HepG2 (cell line): ENCODE measurements around the gene TMC8. TPM values are rescaled to one million over a fixed set of nuclear protein-coding genes. Genes with fewer than 3 reads are reported as not detected.

Source experiments
- CHCHD3 ChIP-seq: sonication (generic); formaldehyde crosslinking; IDR thresholded peaks from 2 replicates; pipeline ENCODE4 v1.8.0; 2022; ENCODE audit warnings: mild to moderate bottlenecking, missing genetic modification reagents, moderate library complexity
- FOXC1 ChIP-seq: sonication (generic); formaldehyde crosslinking; IDR thresholded peaks from 2 replicates; pipeline ENCODE4 v1.8.0; 2022; ENCODE audit warnings: mild to moderate bottlenecking, missing genetic modification reagents, borderline replicate concordance
- MATR3 ChIP-seq: sonication (generic); formaldehyde crosslinking; IDR thresholded peaks from 2 replicates; pipeline ENCODE4 v1.4.0; 2020; ENCODE audit warnings: missing genetic modification reagents
- MIXL1 ChIP-seq: IDR thresholded peaks from 2 replicates; pipeline ENCODE4 v1.6.1; 2016
- NFIC ChIP-seq: IDR thresholded peaks from 2 replicates; pipeline ENCODE4 v1.6.1; 2012; ENCODE audit warnings: mild to moderate bottlenecking, low read length, inconsistent platforms
- NR2F1 ChIP-seq, 2 experiments: fragments of 450-650 bp in 1 of 2; formaldehyde crosslinking in 1 of 2; IDR thresholded peaks; 2 replicates each; pipeline versions ENCODE4 v1.5.0 to v1.6.1; 2016 to 2020; ENCODE audit warnings: mild to moderate bottlenecking in 1 of 2, missing compliant biosample characterization in 1 of 2, missing genetic modification reagents in 1 of 2, moderate library complexity in 1 of 2
- PTBP1 ChIP-seq: fragments of 200-400 bp; formaldehyde crosslinking; IDR thresholded peaks from 2 replicates; pipeline ENCODE4 v1.6.1; 2018; ENCODE audit warnings: low read length, low read depth; ENCODE audit not compliant: poor library complexity, severe bottlenecking
- SPEN ChIP-seq: sonication (generic); formaldehyde crosslinking; IDR thresholded peaks from 2 replicates; pipeline ENCODE4 v1.5.1; 2020; ENCODE audit warnings: low read depth, mild to moderate bottlenecking, missing genetic modification reagents
- SRY ChIP-seq: sonication (generic); formaldehyde crosslinking; IDR thresholded peaks from 2 replicates; pipeline ENCODE4 v1.8.0; 2022; ENCODE audit warnings: mild to moderate bottlenecking, missing genetic modification reagents
- TAF15 ChIP-seq: fragments of 200-400 bp; formaldehyde crosslinking; IDR thresholded peaks from one replicate; pipeline ENCODE4 v1.6.1; 2018; ENCODE audit warnings: mild to moderate bottlenecking, low read depth, low read length; ENCODE audit not compliant: poor library complexity, severe bottlenecking
- ZBTB7B ChIP-seq: sonication (generic); formaldehyde crosslinking; IDR thresholded peaks from 2 replicates; pipeline ENCODE4 v1.4.0; 2020; ENCODE audit warnings: missing genetic modification reagents
- ZNF138 ChIP-seq: sonication (generic); formaldehyde crosslinking; IDR thresholded peaks from 2 replicates; pipeline ENCODE4 v1.5.0; 2020; ENCODE audit warnings: mild to moderate bottlenecking, low read depth, missing genetic modification reagents
- ZNF260 ChIP-seq: sonication (generic); formaldehyde crosslinking; IDR thresholded peaks from 2 replicates; pipeline ENCODE4 v1.4.0; 2020; ENCODE audit warnings: missing genetic modification reagents, low read depth, mild to moderate bottlenecking, borderline replicate concordance
- ZNF776 ChIP-seq: sonication (generic); formaldehyde crosslinking; IDR thresholded peaks from 2 replicates; pipeline ENCODE4 v1.4.0; 2020; ENCODE audit warnings: mild to moderate bottlenecking, missing genetic modification reagents
- polyA plus RNA-seq, 8 experiments: library from polyadenylated mRNA; depleted of rRNA in 3 of 8; stranded (reverse) in 7 of 8; unstranded in 1 of 8; fragments of >200 nt; fragmentation: Illumina TruSeq in 4 of 8; extraction: Trizol in 4 of 8; gene quantifications; 2 replicates each; pipeline versions ENCODE4 v1.2.1 to v1.2.3, GENCODE V29; 2011 to 2016; ENCODE audit warnings: low read depth in 4 of 8, missing spikeins in 1 of 8, mixed read lengths in 1 of 8; ENCODE audit not compliant: insufficient read depth in 1 of 8
- total RNA-seq, 5 experiments: library from RNA; depleted of rRNA; stranded (reverse); fragments of >200 nt; fragmentation: Illumina TruSeq; extraction: Trizol; gene quantifications; 2 replicates each; pipeline ENCODE4 v1.2.3, GENCODE V29; 2016; ENCODE audit warnings: low read depth in 1 of 5
- TF ChIP-seq, protein P1 (sequence below): sonication (generic); formaldehyde crosslinking; IDR thresholded peaks from 2 replicates; pipeline ENCODE4 v1.9.0; 2021; ENCODE audit warnings: missing genetic modification reagents, mild to moderate bottlenecking, borderline replicate concordance
- TF ChIP-seq, protein P2 (sequence below): fragments of 450-650 bp; IDR thresholded peaks from 2 replicates; pipeline ENCODE4 v1.6.1; 2017; ENCODE audit warnings: mild to moderate bottlenecking
- TF ChIP-seq, protein P3 (sequence below): sonication (generic); formaldehyde crosslinking; IDR thresholded peaks from 2 replicates; pipeline ENCODE4 v1.4.0; 2020; ENCODE audit warnings: missing genetic modification reagents, mild to moderate bottlenecking, borderline replicate concordance
- TF ChIP-seq, protein P4 (sequence below): sonication (generic); formaldehyde crosslinking; IDR thresholded peaks from 2 replicates; pipeline ENCODE4 v1.5.0; 2020; ENCODE audit warnings: mild to moderate bottlenecking, missing genetic modification reagents

TMC8 gene
- total and polyA plus RNA-seq, 2 of the 13 experiments (the other 11 are each of a cell fraction or from before 2014, with no cell fraction given): 0.53 to 7.8 TPM

DNA sequence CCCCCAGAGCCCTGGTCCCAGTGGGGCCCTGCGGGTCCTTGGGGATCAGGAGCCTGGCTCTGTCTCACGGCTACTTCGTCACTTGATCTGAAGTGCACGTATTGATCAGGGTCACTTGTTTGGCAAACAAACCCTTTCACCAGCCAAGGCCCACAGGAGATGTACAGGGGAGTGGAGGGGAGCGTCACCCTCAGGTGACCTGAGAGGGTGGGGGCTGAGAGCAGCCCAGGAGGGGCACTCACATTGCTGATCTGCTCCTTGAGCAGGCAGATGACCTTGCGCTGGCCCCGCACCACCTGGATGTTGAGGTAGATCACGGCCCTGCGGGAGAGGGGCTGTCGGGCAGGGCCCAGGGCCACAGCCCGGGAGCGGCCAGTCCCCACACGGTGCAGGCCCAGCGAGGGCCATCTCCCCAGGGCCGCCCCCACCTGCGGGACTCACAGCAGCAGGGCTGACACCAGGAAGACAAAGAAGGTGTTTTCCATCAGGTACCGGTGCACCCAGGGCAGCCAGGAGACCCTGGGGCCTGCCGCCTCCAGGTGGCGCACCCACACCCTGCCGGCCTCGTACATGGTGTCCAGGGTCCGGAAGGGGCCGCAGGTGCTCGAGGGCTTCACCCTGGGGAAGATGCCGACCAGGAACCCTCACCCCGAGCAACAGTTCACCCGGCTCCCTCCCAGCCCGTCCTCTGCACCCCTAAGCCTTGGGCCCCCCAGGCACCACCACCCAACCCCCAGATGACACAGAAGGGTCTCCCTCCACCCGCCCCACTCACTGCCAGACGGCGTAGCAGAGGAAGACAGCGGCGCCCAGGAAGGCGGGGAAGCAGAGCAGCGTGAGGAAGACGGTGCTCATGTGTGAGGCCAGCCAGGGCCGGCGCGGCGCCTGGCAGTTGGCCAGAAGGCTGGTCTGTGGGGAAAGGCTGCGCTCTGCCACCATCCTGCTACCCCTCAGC is 13.3 kb upstream of the TMC8 start (continued):
- TF ChIP-seq TAF15 (no peak), SPEN (CRISPR knock-in tag) (0 out of 2 replicates have a peak, but pooled peaks have one; percentile 18), PTBP1 (no peak), ZNF776 (CRISPR knock-in tag) (0 out of 2 replicates have a peak, but pooled peaks have one; percentile 32), MATR3 (CRISPR knock-in tag) (no peak), NR2F1 (CRISPR knock-in tag; IDR thresholded peaks at IDR 0.05) (peak in 1 of 2 experiments; percentile 43; a peak in 1 of 4 replicates), ZNF260 (CRISPR knock-in tag) (no peak), SRY (CRISPR knock-in tag) (no peak; the same call in 1 of the 2 replicates), ZNF138 (no peak), FOXC1 (CRISPR knock-in tag) (peak; percentile 66; the same call in 1 of the 2 replicates), MIXL1 (CRISPR knock-in tag) (no peak), NFIC (no peak), ZBTB7B (CRISPR knock-in tag) (peak; percentile 69; the same call in 1 of the 2 replicates), CHCHD3 (no peak)
- TF ChIP-seq, protein P1, sequence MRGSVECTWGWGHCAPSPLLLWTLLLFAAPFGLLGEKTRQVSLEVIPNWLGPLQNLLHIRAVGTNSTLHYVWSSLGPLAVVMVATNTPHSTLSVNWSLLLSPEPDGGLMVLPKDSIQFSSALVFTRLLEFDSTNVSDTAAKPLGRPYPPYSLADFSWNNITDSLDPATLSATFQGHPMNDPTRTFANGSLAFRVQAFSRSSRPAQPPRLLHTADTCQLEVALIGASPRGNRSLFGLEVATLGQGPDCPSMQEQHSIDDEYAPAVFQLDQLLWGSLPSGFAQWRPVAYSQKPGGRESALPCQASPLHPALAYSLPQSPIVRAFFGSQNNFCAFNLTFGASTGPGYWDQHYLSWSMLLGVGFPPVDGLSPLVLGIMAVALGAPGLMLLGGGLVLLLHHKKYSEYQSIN: no peak
- TF ChIP-seq, protein P2, sequence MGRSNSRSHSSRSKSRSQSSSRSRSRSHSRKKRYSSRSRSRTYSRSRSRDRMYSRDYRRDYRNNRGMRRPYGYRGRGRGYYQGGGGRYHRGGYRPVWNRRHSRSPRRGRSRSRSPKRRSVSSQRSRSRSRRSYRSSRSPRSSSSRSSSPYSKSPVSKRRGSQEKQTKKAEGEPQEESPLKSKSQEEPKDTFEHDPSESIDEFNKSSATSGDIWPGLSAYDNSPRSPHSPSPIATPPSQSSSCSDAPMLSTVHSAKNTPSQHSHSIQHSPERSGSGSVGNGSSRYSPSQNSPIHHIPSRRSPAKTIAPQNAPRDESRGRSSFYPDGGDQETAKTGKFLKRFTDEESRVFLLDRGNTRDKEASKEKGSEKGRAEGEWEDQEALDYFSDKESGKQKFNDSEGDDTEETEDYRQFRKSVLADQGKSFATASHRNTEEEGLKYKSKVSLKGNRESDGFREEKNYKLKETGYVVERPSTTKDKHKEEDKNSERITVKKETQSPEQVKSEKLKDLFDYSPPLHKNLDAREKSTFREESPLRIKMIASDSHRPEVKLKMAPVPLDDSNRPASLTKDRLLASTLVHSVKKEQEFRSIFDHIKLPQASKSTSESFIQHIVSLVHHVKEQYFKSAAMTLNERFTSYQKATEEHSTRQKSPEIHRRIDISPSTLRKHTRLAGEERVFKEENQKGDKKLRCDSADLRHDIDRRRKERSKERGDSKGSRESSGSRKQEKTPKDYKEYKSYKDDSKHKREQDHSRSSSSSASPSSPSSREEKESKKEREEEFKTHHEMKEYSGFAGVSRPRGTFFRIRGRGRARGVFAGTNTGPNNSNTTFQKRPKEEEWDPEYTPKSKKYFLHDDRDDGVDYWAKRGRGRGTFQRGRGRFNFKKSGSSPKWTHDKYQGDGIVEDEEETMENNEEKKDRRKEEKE: no peak
- TF ChIP-seq, protein P3, sequence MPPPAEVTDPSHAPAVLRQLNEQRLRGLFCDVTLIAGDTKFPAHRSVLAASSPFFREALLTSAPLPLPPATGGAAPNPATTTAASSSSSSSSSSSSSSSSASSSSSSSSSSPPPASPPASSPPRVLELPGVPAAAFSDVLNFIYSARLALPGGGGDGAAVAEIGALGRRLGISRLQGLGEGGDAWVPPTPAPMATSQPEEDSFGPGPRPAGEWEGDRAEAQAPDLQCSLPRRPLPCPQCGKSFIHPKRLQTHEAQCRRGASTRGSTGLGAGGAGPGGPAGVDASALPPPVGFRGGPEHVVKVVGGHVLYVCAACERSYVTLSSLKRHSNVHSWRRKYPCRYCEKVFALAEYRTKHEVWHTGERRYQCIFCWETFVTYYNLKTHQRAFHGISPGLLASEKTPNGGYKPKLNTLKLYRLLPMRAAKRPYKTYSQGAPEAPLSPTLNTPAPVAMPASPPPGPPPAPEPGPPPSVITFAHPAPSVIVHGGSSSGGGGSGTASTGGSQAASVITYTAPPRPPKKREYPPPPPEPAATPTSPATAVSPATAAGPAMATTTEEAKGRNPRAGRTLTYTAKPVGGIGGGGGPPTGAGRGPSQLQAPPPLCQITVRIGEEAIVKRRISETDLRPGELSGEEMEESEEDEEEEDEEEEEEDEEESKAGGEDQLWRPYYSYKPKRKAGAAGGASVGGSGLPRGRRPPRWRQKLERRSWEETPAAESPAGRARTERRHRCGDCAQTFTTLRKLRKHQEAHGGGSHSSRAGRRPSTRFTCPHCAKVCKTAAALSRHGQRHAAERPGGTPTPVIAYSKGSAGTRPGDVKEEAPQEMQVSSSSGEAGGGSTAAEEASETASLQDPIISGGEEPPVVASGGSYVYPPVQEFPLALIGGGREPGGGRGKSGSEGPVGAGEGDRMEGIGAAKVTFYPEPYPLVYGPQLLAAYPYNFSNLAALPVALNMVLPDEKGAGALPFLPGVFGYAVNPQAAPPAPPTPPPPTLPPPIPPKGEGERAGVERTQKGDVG (CRISPR knock-in tag): no peak
- TF ChIP-seq, protein P4, sequence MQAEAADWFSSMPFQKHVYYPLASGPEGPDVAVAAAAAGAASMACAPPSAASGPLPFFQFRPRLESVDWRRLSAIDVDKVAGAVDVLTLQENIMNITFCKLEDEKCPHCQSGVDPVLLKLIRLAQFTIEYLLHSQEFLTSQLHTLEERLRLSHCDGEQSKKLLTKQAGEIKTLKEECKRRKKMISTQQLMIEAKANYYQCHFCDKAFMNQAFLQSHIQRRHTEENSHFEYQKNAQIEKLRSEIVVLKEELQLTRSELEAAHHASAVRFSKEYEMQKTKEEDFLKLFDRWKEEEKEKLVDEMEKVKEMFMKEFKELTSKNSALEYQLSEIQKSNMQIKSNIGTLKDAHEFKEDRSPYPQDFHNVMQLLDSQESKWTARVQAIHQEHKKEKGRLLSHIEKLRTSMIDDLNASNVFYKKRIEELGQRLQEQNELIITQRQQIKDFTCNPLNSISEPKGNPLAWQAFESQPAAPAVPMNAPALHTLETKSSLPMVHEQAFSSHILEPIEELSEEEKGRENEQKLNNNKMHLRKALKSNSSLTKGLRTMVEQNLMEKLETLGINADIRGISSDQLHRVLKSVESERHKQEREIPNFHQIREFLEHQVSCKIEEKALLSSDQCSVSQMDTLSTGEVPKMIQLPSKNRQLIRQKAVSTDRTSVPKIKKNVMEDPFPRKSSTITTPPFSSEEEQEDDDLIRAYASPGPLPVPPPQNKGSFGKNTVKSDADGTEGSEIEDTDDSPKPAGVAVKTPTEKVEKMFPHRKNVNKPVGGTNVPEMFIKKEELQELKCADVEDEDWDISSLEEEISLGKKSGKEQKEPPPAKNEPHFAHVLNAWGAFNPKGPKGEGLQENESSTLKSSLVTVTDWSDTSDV (CRISPR knock-in tag): no peak
